ENCODE data around the gene SYNE3. TPM values are rescaled to one million over a fixed set of nuclear protein-coding genes. Genes with fewer than 3 reads are reported as not detected.
A peak's percentile ranks its signal among the peaks of the same experiment; 100 is the strongest.

The SYNE3 gene
- total and polyA plus RNA-seq, 10 of the 15 experiments (the other 5 are each of a cell fraction or from before 2014, with no cell fraction given) = 1.4 to 44.1 (median 13.4) TPM

DNA sequence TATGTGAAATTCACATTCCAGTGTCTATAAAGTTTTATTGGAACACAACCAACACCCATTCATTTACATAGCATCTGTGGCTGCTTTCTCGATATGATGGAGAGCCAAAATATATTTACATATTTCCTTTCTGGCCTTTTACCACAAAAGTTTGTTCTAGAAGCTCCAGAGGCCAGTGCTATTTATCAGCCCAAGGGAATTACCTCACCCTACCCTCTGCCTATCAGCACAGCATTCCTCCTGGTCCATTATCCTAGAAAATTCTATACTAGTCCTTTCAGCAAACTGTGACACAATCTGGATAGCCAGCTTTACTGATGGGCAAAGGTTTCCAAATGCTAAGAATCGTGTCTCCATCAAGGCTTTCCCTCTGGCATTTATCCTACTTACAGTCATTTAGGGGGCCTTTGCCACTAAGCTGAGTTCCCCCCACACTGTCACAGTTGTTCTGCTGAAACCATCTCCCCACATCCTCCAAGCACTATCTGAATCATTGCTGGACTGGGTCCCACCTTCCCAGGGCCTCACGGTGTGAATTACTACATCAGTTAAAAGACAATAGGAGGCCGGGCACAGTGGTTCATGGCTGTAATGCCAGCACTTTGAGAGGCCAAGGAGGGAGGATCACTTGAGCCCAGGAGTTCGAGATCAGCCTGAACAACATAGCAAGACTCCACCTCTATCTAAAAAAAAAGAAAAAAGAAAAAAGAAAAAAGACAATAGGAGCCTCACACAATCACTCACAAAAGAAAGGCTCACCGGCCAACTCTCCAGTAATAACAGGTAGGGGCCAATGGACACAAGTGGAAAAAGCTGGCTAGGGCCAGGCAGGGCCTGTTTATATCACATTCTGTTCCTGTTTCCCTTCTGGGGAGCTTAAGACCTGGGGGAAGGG, 12.1 kb downstream of the SYNE3 start (continued):
- TF ChIP-seq, protein P1, sequence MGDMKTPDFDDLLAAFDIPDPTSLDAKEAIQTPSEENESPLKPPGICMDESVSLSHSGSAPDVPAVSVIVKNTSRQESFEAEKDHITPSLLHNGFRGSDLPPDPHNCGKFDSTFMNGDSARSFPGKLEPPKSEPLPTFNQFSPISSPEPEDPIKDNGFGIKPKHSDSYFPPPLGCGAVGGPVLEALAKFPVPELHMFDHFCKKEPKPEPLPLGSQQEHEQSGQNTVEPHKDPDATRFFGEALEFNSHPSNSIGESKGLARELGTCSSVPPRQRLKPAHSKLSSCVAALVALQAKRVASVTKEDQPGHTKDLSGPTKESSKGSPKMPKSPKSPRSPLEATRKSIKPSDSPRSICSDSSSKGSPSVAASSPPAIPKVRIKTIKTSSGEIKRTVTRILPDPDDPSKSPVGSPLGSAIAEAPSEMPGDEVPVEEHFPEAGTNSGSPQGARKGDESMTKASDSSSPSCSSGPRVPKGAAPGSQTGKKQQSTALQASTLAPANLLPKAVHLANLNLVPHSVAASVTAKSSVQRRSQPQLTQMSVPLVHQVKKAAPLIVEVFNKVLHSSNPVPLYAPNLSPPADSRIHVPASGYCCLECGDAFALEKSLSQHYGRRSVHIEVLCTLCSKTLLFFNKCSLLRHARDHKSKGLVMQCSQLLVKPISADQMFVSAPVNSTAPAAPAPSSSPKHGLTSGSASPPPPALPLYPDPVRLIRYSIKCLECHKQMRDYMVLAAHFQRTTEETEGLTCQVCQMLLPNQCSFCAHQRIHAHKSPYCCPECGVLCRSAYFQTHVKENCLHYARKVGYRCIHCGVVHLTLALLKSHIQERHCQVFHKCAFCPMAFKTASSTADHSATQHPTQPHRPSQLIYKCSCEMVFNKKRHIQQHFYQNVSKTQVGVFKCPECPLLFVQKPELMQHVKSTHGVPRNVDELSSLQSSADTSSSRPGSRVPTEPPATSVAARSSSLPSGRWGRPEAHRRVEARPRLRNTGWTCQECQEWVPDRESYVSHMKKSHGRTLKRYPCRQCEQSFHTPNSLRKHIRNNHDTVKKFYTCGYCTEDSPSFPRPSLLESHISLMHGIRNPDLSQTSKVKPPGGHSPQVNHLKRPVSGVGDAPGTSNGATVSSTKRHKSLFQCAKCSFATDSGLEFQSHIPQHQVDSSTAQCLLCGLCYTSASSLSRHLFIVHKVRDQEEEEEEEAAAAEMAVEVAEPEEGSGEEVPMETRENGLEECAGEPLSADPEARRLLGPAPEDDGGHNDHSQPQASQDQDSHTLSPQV (IDR thresholded peaks at IDR 0.05) = no peak
- TF ChIP-seq, protein P2, sequence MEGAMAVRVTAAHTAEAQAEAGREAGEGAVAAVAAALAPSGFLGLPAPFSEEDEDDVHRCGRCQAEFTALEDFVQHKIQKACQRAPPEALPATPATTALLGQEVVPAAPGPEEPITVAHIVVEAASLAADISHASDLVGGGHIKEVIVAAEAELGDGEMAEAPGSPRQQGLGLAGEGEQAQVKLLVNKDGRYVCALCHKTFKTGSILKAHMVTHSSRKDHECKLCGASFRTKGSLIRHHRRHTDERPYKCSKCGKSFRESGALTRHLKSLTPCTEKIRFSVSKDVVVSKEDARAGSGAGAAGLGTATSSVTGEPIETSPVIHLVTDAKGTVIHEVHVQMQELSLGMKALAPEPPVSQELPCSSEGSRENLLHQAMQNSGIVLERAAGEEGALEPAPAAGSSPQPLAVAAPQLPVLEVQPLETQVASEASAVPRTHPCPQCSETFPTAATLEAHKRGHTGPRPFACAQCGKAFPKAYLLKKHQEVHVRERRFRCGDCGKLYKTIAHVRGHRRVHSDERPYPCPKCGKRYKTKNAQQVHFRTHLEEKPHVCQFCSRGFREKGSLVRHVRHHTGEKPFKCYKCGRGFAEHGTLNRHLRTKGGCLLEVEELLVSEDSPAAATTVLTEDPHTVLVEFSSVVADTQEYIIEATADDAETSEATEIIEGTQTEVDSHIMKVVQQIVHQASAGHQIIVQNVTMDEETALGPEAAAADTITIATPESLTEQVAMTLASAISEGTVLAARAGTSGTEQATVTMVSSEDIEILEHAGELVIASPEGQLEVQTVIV (IDR thresholded peaks at IDR 0.05; ENCODE audit: borderline replicate concordance, partially characterized antibody) = no peak
- peak; percentile 50; the same call in 1 of the 2 replicates for TF ChIP-seq NFIC (IDR thresholded peaks at IDR 0.05; ENCODE audit: low read depth, low read length)
- no peak for TF ChIP-seq ZSCAN29 (IDR thresholded peaks at IDR 0.05)
- TF ChIP-seq BMI1 (IDR thresholded peaks at IDR 0.05; ENCODE audit: borderline replicate concordance) = no peak; the same call in 1 of the 2 replicates
- TF ChIP-seq CBFB (IDR thresholded peaks at IDR 0.05; ENCODE audit: low read depth) = no peak; the same call in 1 of the 2 replicates
- TF ChIP-seq NRF1 (conservative IDR thresholded peaks at IDR 0.05; ENCODE audit: low read depth, low read length) = no peak
- TF ChIP-seq SIX5 (IDR thresholded peaks at IDR 0.05; ENCODE audit: low read depth, low read length, severe bottlenecking) = no peak
- TF ChIP-seq, protein P3, sequence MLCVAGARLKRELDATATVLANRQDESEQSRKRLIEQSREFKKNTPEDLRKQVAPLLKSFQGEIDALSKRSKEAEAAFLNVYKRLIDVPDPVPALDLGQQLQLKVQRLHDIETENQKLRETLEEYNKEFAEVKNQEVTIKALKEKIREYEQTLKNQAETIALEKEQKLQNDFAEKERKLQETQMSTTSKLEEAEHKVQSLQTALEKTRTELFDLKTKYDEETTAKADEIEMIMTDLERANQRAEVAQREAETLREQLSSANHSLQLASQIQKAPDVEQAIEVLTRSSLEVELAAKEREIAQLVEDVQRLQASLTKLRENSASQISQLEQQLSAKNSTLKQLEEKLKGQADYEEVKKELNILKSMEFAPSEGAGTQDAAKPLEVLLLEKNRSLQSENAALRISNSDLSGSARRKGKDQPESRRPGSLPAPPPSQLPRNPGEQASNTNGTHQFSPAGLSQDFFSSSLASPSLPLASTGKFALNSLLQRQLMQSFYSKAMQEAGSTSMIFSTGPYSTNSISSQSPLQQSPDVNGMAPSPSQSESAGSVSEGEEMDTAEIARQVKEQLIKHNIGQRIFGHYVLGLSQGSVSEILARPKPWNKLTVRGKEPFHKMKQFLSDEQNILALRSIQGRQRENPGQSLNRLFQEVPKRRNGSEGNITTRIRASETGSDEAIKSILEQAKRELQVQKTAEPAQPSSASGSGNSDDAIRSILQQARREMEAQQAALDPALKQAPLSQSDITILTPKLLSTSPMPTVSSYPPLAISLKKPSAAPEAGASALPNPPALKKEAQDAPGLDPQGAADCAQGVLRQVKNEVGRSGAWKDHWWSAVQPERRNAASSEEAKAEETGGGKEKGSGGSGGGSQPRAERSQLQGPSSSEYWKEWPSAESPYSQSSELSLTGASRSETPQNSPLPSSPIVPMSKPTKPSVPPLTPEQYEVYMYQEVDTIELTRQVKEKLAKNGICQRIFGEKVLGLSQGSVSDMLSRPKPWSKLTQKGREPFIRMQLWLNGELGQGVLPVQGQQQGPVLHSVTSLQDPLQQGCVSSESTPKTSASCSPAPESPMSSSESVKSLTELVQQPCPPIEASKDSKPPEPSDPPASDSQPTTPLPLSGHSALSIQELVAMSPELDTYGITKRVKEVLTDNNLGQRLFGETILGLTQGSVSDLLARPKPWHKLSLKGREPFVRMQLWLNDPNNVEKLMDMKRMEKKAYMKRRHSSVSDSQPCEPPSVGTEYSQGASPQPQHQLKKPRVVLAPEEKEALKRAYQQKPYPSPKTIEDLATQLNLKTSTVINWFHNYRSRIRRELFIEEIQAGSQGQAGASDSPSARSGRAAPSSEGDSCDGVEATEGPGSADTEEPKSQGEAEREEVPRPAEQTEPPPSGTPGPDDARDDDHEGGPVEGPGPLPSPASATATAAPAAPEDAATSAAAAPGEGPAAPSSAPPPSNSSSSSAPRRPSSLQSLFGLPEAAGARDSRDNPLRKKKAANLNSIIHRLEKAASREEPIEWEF (IDR thresholded peaks at IDR 0.05; ENCODE audit: insufficient replicate concordance, low read depth, low read length) = no peak
- TF ChIP-seq ZNF622 (IDR thresholded peaks at IDR 0.05) = no peak
- TF ChIP-seq, protein P4, sequence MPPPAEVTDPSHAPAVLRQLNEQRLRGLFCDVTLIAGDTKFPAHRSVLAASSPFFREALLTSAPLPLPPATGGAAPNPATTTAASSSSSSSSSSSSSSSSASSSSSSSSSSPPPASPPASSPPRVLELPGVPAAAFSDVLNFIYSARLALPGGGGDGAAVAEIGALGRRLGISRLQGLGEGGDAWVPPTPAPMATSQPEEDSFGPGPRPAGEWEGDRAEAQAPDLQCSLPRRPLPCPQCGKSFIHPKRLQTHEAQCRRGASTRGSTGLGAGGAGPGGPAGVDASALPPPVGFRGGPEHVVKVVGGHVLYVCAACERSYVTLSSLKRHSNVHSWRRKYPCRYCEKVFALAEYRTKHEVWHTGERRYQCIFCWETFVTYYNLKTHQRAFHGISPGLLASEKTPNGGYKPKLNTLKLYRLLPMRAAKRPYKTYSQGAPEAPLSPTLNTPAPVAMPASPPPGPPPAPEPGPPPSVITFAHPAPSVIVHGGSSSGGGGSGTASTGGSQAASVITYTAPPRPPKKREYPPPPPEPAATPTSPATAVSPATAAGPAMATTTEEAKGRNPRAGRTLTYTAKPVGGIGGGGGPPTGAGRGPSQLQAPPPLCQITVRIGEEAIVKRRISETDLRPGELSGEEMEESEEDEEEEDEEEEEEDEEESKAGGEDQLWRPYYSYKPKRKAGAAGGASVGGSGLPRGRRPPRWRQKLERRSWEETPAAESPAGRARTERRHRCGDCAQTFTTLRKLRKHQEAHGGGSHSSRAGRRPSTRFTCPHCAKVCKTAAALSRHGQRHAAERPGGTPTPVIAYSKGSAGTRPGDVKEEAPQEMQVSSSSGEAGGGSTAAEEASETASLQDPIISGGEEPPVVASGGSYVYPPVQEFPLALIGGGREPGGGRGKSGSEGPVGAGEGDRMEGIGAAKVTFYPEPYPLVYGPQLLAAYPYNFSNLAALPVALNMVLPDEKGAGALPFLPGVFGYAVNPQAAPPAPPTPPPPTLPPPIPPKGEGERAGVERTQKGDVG (CRISPR knock-in tag; IDR thresholded peaks at IDR 0.05) = no peak
- peak; percentile 48 for TF ChIP-seq MEF2B (IDR thresholded peaks at IDR 0.05; ENCODE audit: partially characterized antibody, poor library complexity, severe bottlenecking)

Measured in GM12878 (cell line).